Nephron (organoid): Measurements from ENCODE around the gene ADAMTS2.

Experiments used
- H3K27ac Mint-ChIP-seq, 3 experiments: 2 replicates each; pipeline ENCODE4 v1.8.0; 2020; ENCODE audit warnings: mixed read lengths in 3 of 3, mild to moderate bottlenecking in 2 of 3, moderate library complexity in 1 of 3
- H3K27me3 Mint-ChIP-seq: 2 replicates; pipeline ENCODE4 v1.8.0; 2021; ENCODE audit warnings: low read depth, mild to moderate bottlenecking, moderate library complexity, mixed read lengths
- H3K36me3 Mint-ChIP-seq: 2 replicates; pipeline ENCODE4 v1.8.0; 2020; ENCODE audit warnings: low read depth, mixed read lengths
- H3K4me1 Mint-ChIP-seq: 2 replicates; pipeline ENCODE4 v1.8.0; 2020; ENCODE audit warnings: mixed read lengths
- H3K4me3 Mint-ChIP-seq, 3 experiments: 2 replicates each; pipeline ENCODE4 v1.8.0; 2020; ENCODE audit warnings: mild to moderate bottlenecking in 3 of 3, mixed read lengths in 3 of 3, moderate library complexity in 2 of 3
- H3K9me3 Mint-ChIP-seq: 2 replicates; pipeline ENCODE4 v1.8.0; 2020; ENCODE audit warnings: mixed read lengths
- CTCF ChIP-seq, 3 experiments: fragments of 200-600 bp; sonication (generic); IDR thresholded peaks; one replicate each; pipeline ENCODE4 v1.5.0; 2021; ENCODE audit warnings: antibody characterized with exemption in 3 of 3; ENCODE audit not compliant: unreplicated experiment in 3 of 3

The ADAMTS2 gene

DNA sequence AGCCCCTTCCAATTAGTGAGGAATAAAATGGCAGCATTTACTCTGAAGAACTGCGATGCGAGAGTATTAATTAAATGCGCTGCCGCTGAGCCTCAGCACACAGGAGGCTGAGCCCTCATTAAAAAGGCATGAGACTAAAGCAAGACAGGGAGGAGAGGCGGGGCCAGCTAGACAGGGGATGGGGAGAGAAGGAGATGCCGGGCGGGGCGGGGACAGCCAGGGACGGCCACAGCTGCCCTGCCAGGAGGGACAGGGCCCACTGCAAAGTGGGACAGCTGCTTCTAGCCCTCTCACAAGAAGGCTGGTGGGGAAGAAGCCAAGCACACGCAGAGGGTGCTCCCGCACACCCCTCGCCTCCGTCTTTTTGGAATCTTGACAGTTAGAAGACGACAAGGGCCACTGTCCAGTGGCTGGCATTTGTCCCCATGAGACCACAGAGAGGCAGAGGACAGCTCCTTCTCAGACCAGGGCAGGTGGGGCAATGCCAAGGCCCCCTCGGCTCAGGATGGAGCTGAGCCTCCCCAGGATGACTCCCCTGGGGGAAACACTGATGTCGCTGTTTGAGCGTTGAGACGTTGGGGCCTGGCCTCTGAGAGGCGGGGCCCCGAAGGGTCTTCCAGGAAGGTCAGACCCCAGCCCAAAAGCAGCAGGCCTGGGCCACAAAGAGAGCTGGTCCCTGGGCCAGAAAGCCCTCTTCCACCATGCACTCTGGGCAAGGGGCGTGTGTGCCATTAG, 26.9 kb downstream of the ADAMTS2 start:
- Mint-ChIP-seq H3K4me3 (no peak overlapping the region), H3K4me1 (peaks cover 76% of the 10 kb centered on the region), H3K27ac (peak overlapping the region in 2 of 3 experiments; percentile 67 to 73), H3K36me3 (peaks cover 6% of the 10 kb centered on the region), H3K9me3 (peaks cover 7% of the 10 kb centered on the region), H3K27me3 (peaks cover 11% of the 10 kb centered on the region)
- no peak for TF ChIP-seq CTCF (IDR thresholded peaks at IDR 0.05; ENCODE audit: unreplicated experiment in 3 of 3)

DNA sequence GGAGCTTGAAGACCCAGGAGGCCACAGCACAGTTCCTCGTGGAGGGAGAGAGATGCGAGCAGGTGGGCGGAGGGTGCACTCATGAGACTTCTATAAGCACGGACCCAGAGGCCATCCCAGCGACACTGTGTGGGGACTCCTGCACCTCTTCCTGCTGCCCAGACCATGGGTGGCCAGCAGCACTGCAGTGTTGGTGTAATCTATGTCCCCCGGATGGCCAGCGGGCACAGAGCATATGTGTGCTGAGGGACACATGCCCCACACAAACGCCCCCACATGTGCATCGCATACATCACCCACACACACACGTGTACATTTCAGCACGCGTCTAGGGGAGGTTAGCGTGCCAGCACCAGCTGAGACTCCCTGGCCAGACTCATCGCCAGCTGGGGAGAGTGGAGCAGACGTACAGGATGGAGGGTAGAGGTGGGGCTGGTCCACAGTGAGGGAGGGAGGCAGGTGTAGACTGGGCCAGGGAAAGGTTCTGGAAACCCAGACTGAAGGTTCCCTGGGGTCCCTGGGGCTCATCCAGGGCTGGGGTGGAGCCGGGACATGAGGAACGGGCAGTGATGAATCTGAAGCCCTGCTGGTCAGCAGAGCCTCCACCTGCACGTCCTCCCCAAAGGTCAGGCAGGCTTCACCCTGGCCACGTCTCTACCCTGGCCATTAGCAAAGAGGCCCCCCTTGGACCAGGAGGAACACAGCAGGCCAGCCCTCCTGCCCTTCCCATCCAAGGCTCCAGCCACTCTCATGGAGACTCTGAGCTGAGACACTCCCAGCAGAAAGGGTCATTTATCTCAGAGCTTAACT, 27.6 kb downstream of the ADAMTS2 start:
- TF ChIP-seq CTCF (IDR thresholded peaks at IDR 0.05; ENCODE audit: unreplicated experiment in 3 of 3) = no peak
- Mint-ChIP-seq H3K9me3 (peaks cover 7% of the 10 kb centered on the region), H3K27ac (peak overlapping the region in 2 of 3 experiments; percentile 73 to 81), H3K36me3 (peaks cover 6% of the 10 kb centered on the region), H3K27me3 (peaks cover 11% of the 10 kb centered on the region), H3K4me1 (peaks cover 74% of the 10 kb centered on the region), H3K4me3 (peak overlapping the region in 1 of 3 experiments; percentile 36)

- Mint-ChIP-seq H3K36me3 (peaks cover 6% of the 10 kb centered on the region), H3K27me3 (peaks cover 11% of the 10 kb centered on the region), H3K4me3 (peak overlapping the region in 1 of 3 experiments; percentile 36), H3K4me1 (peaks cover 75% of the 10 kb centered on the region), H3K9me3 (peaks cover 7% of the 10 kb centered on the region), H3K27ac (peak overlapping the region in 2 of 3 experiments; percentile 72 to 81)
- no peak for TF ChIP-seq CTCF (IDR thresholded peaks at IDR 0.05; ENCODE audit: unreplicated experiment in 3 of 3)
Measured at GRCh38 chr5:179316982-179317381, 28.3 kb downstream of the ADAMTS2 start.

DNA sequence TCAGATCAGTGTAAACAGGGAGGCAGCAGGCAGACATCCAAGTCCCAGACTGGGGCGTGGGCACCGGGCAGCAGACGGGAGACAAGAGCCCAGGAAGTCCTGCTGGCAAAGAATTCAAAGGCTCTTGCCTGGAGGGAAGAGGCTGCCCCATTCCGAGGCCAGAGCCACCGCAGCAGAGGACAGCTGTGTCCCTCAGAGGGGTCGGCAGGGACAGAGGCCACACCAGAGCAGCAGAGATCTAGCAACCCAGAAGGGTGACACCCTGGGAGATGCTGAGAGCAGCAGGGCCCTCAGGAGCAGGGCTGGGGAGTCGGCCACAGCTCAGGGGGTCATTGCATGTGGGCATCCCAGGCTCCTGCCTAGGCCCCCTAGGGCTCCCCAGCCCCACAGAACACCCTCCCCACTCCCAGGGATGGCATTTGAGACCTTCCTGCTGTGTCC, 29.1 kb downstream of the ADAMTS2 start:
- H3K36me3 Mint-ChIP-seq = peaks cover 6% of the 10 kb centered on the region
- H3K27ac Mint-ChIP-seq = peak overlapping the region in 2 of 3 experiments; percentile 54 to 95
- H3K4me3 Mint-ChIP-seq = peak overlapping the region in 1 of 3 experiments; percentile 2
- peaks cover 15% of the 10 kb centered on the region for H3K27me3 Mint-ChIP-seq
- peaks cover 77% of the 10 kb centered on the region for H3K4me1 Mint-ChIP-seq
- TF ChIP-seq CTCF (IDR thresholded peaks at IDR 0.05; ENCODE audit: unreplicated experiment in 3 of 3) = no peak
- H3K9me3 Mint-ChIP-seq = peaks cover 9% of the 10 kb centered on the region

GRCh38 chr5:179315356-179315890, 29.8 kb downstream of the ADAMTS2 start:
- H3K4me3 Mint-ChIP-seq = peak overlapping the region in 1 of 3 experiments; percentile 2
- TF ChIP-seq CTCF (IDR thresholded peaks at IDR 0.05; ENCODE audit: unreplicated experiment in 3 of 3) = no peak
- H3K9me3 Mint-ChIP-seq = peaks cover 9% of the 10 kb centered on the region
- peak overlapping the region in 2 of 3 experiments; percentile 91 to 95 for H3K27ac Mint-ChIP-seq
- H3K36me3 Mint-ChIP-seq = peaks cover 6% of the 10 kb centered on the region
- H3K4me1 Mint-ChIP-seq = peaks cover 70% of the 10 kb centered on the region
- peaks cover 12% of the 10 kb centered on the region for H3K27me3 Mint-ChIP-seq
